Duodenal mucosa (tissue), 2 donors: ENCODE results near the gene RHOU.
A peak's percentile ranks its signal among the peaks of the same experiment; 100 is the strongest.

ENCODE experiments used
- H3K27ac ChIP-seq: one replicate; pipeline ENCODE4 v1.7.0; 2013; ENCODE audit warnings: low read depth, low read length
- H3K27me3 ChIP-seq, 2 donors: one replicate each; pipeline ENCODE4 v1.7.0; 2013; ENCODE audit warnings: low read length in 2 of 2, control low read depth in 1 of 2; ENCODE audit not compliant: insufficient read depth in 2 of 2, control insufficient read depth in 1 of 2
- H3K36me3 ChIP-seq, 2 donors: one replicate each; pipeline ENCODE4 v1.7.0; 2013; ENCODE audit warnings: low read length in 2 of 2, control low read depth in 1 of 2; ENCODE audit not compliant: insufficient read depth in 2 of 2, control insufficient read depth in 1 of 2
- H3K4me1 ChIP-seq, 2 donors: one replicate each; pipeline ENCODE4 v1.7.0; 2013; ENCODE audit warnings: low read length in 2 of 2, control low read depth in 1 of 2; ENCODE audit not compliant: insufficient read depth in 2 of 2, control insufficient read depth in 1 of 2
- H3K4me3 ChIP-seq, 2 donors: one replicate each; pipeline ENCODE4 v1.7.0; 2013; ENCODE audit warnings: low read length in 2 of 2, low read depth in 1 of 2
- H3K9ac ChIP-seq, 2 donors: one replicate each; pipeline ENCODE4 v1.7.0; 2013; ENCODE audit warnings: low read length in 2 of 2, low read depth in 1 of 2
- H3K9me3 ChIP-seq, 2 donors: one replicate each; pipeline ENCODE4 v1.7.0; 2013; ENCODE audit warnings: low read length in 2 of 2, control low read depth in 1 of 2; ENCODE audit not compliant: control insufficient read depth in 1 of 2

The RHOU gene

GRCh38 chr1:228781809-228782661, 46.8 kb downstream of the RHOU start:
- Histone ChIP-seq H3K9ac (peak overlapping the region in 1 of 2 donors; percentile 49), H3K27me3 (no peaks in the 10 kb centered on the region), H3K4me3 (peak overlapping the region in 1 of 2 donors; percentile 13), H3K36me3 (no peaks in the 10 kb centered on the region), H3K27ac (no peak overlapping the region), H3K4me1 (peaks cover 28 to 30% of the 10 kb centered on the region in 2 donors), H3K9me3 (no peaks in the 10 kb centered on the region)

- no peaks in the 10 kb centered on the region for H3K36me3 ChIP-seq
- H3K9ac ChIP-seq = peak overlapping the region in 1 of 2 donors; percentile 49
- no peaks in the 10 kb centered on the region for H3K27me3 ChIP-seq
- H3K27ac ChIP-seq = peak overlapping the region; percentile 22
- H3K4me1 ChIP-seq = peaks cover 28 to 30% of the 10 kb centered on the region in 2 donors
- H3K4me3 ChIP-seq = peak overlapping the region; percentile 13 to 26
- H3K9me3 ChIP-seq = no peaks in the 10 kb centered on the region
Measured at GRCh38 chr1:228782662-228783417, 47.6 kb downstream of the RHOU start.

GRCh38 chr1:228783418-228784040, 48.2 kb downstream of the RHOU start:
- no peaks in the 10 kb centered on the region for H3K36me3 ChIP-seq
- H3K4me3 ChIP-seq = peak overlapping the region in 1 of 2 donors; percentile 26
- H3K4me1 ChIP-seq = peaks cover 28 to 30% of the 10 kb centered on the region in 2 donors
- peak overlapping the region; percentile 22 for H3K27ac ChIP-seq
- H3K9ac ChIP-seq = no peak overlapping the region
- H3K27me3 ChIP-seq = no peaks in the 10 kb centered on the region
- no peaks in the 10 kb centered on the region for H3K9me3 ChIP-seq

- no peak overlapping the region for H3K9ac ChIP-seq
- H3K36me3 ChIP-seq = no peaks in the 10 kb centered on the region
- peak overlapping the region in 1 of 2 donors; percentile 26 for H3K4me3 ChIP-seq
- peaks cover 28 to 30% of the 10 kb centered on the region in 2 donors for H3K4me1 ChIP-seq
- H3K9me3 ChIP-seq = no peaks in the 10 kb centered on the region
- peak overlapping the region; percentile 22 for H3K27ac ChIP-seq
- H3K27me3 ChIP-seq = no peaks in the 10 kb centered on the region
Measured at GRCh38 chr1:228784181-228784580, 48.9 kb downstream of the RHOU start.

- H3K9me3 ChIP-seq = no peaks in the 10 kb centered on the region
- no peaks in the 10 kb centered on the region for H3K27me3 ChIP-seq
- no peak overlapping the region for H3K27ac ChIP-seq
- H3K9ac ChIP-seq = no peak overlapping the region
- peaks cover 28 to 30% of the 10 kb centered on the region in 2 donors for H3K4me1 ChIP-seq
- H3K36me3 ChIP-seq = no peaks in the 10 kb centered on the region
- no peak overlapping the region for H3K4me3 ChIP-seq
Measured at GRCh38 chr1:228785366-228786330, 50.4 kb downstream of the RHOU start.

- Histone ChIP-seq H3K4me3 (no peak overlapping the region), H3K27ac (no peak overlapping the region), H3K4me1 (peaks cover 28 to 30% of the 10 kb centered on the region in 2 donors), H3K36me3 (no peaks in the 10 kb centered on the region), H3K9ac (no peak overlapping the region), H3K27me3 (no peaks in the 10 kb centered on the region), H3K9me3 (no peaks in the 10 kb centered on the region)
Measured at GRCh38 chr1:228786361-228787129, 51.3 kb downstream of the RHOU start.

- Histone ChIP-seq H3K9me3 (no peaks in the 10 kb centered on the region), H3K9ac (no peak overlapping the region), H3K27me3 (no peaks in the 10 kb centered on the region), H3K4me3 (no peak overlapping the region), H3K36me3 (no peaks in the 10 kb centered on the region), H3K27ac (no peak overlapping the region), H3K4me1 (no peaks in the 10 kb centered on the region)
Measured at GRCh38 chr1:228791791-228792190, 56.5 kb downstream of the RHOU start.

- Histone ChIP-seq H3K9ac (no peak overlapping the region), H3K4me1 (no peaks in the 10 kb centered on the region), H3K27ac (no peak overlapping the region), H3K4me3 (no peak overlapping the region), H3K9me3 (no peaks in the 10 kb centered on the region), H3K36me3 (no peaks in the 10 kb centered on the region), H3K27me3 (no peaks in the 10 kb centered on the region)
Measured at GRCh38 chr1:228792601-228793000, 57.3 kb downstream of the RHOU start.

- Histone ChIP-seq H3K27ac (no peak overlapping the region), H3K4me3 (no peak overlapping the region), H3K36me3 (no peaks in the 10 kb centered on the region), H3K4me1 (no peaks in the 10 kb centered on the region), H3K9ac (no peak overlapping the region), H3K27me3 (no peaks in the 10 kb centered on the region), H3K9me3 (no peaks in the 10 kb centered on the region)
Measured at GRCh38 chr1:228793032-228793431, 57.8 kb downstream of the RHOU start.
